Dendritic cell treated with granulocyte-macrophage colony-stimulating factor and Interleukin-4, amounts not matched to agents 40 ng/mL and 50 ng/mL, for 4 days (primary cell): Measurements from ENCODE around the gene MYCN.
"Not testable (repeated sequence)": the region's sequence is repeated elsewhere in the genome, so short reads cannot be mapped to it uniquely, and the experiment has no call there.

Source experiments
- H3K27ac Mint-ChIP-seq: one replicate; pipeline ENCODE4 v1.8.0; 2022; ENCODE audit warnings: mild to moderate bottlenecking, mixed read lengths
- H3K27me3 Mint-ChIP-seq: one replicate; pipeline ENCODE4 v1.8.0; 2022; ENCODE audit warnings: mild to moderate bottlenecking, mixed read lengths
- H3K36me3 Mint-ChIP-seq: one replicate; pipeline ENCODE4 v1.8.0; 2022; ENCODE audit warnings: low read depth, mixed read lengths
- H3K4me1 Mint-ChIP-seq: one replicate; pipeline ENCODE4 v1.8.0; 2022; ENCODE audit warnings: low read depth, mixed read lengths
- H3K4me3 Mint-ChIP-seq: one replicate; pipeline ENCODE4 v1.8.0; 2022; ENCODE audit warnings: mild to moderate bottlenecking, moderate library complexity, mixed read lengths
- H3K9me3 Mint-ChIP-seq: one replicate; pipeline ENCODE4 v1.8.0; 2022; ENCODE audit warnings: mixed read lengths
- intact Hi-C: fragments of 100-400 bp; cut with micrococcal nuclease; formaldehyde crosslinking; loops from one replicate; pipeline ENCODE4 v1.15.0; 2022

MYCN gene

GRCh38 chr2:15949551-15949950 lies 9.2 kb downstream of the MYCN start:
- Mint-ChIP-seq H3K9me3 (no peaks in the 10 kb centered on the region), H3K36me3 (no peaks in the 10 kb centered on the region), H3K27me3 (peaks cover 17% of the 10 kb centered on the region), H3K27ac (no peak overlapping the region), H3K4me3 (no peak overlapping the region), H3K4me1 (no peaks in the 10 kb centered on the region)
- intact Hi-C loops = no loop called here

- no peak overlapping the region for H3K27ac Mint-ChIP-seq
- no peaks in the 10 kb centered on the region for H3K9me3 Mint-ChIP-seq
- H3K27me3 Mint-ChIP-seq = peaks cover 9% of the 10 kb centered on the region
- intact Hi-C loops = no loop called here
- H3K36me3 Mint-ChIP-seq = no peaks in the 10 kb centered on the region
- no peaks in the 10 kb centered on the region for H3K4me1 Mint-ChIP-seq
- H3K4me3 Mint-ChIP-seq = no peak overlapping the region
Observed at GRCh38 chr2:15950088-15950952, 10.0 kb downstream of the MYCN start.

- H3K4me1 Mint-ChIP-seq, H3K9me3 Mint-ChIP-seq, intact Hi-C loops, H3K4me3 Mint-ChIP-seq, H3K36me3 Mint-ChIP-seq, H3K27ac Mint-ChIP-seq, H3K27me3 Mint-ChIP-seq: not testable (repeated sequence)
Observed at GRCh38 chr2:15951936-15952335, 11.6 kb downstream of the MYCN start.

GRCh38 chr2:15952451-15953146 lies 12.2 kb downstream of the MYCN start:
- intact Hi-C loops = no loop called here
- H3K4me3 Mint-ChIP-seq = no peak overlapping the region
- no peak overlapping the region for H3K27ac Mint-ChIP-seq
- no peaks in the 10 kb centered on the region for H3K9me3 Mint-ChIP-seq
- H3K27me3 Mint-ChIP-seq = no peaks in the 10 kb centered on the region
- H3K4me1 Mint-ChIP-seq = no peaks in the 10 kb centered on the region
- H3K36me3 Mint-ChIP-seq = no peaks in the 10 kb centered on the region

- no peak overlapping the region for H3K27ac Mint-ChIP-seq
- H3K4me1 Mint-ChIP-seq = no peaks in the 10 kb centered on the region
- H3K9me3 Mint-ChIP-seq = no peaks in the 10 kb centered on the region
- H3K36me3 Mint-ChIP-seq = no peaks in the 10 kb centered on the region
- H3K4me3 Mint-ChIP-seq = no peak overlapping the region
- intact Hi-C loops = no loop called here
- H3K27me3 Mint-ChIP-seq = no peaks in the 10 kb centered on the region
Observed at GRCh38 chr2:15953147-15953630, 12.8 kb downstream of the MYCN start.

GRCh38 chr2:15953891-15954680 lies 13.7 kb downstream of the MYCN start:
- H3K9me3 Mint-ChIP-seq = no peaks in the 10 kb centered on the region
- intact Hi-C loops = no loop called here
- H3K4me1 Mint-ChIP-seq = no peaks in the 10 kb centered on the region
- H3K27me3 Mint-ChIP-seq = no peaks in the 10 kb centered on the region
- no peaks in the 10 kb centered on the region for H3K36me3 Mint-ChIP-seq
- no peak overlapping the region for H3K4me3 Mint-ChIP-seq
- no peak overlapping the region for H3K27ac Mint-ChIP-seq

- no peaks in the 10 kb centered on the region for H3K4me1 Mint-ChIP-seq
- no peak overlapping the region for H3K27ac Mint-ChIP-seq
- H3K9me3 Mint-ChIP-seq = no peaks in the 10 kb centered on the region
- no peak overlapping the region for H3K4me3 Mint-ChIP-seq
- H3K36me3 Mint-ChIP-seq = no peaks in the 10 kb centered on the region
- intact Hi-C loops = no loop called here
- no peaks in the 10 kb centered on the region for H3K27me3 Mint-ChIP-seq
Observed at GRCh38 chr2:15954761-15955160, 14.4 kb downstream of the MYCN start.

GRCh38 chr2:15955232-15955988 lies 15.1 kb downstream of the MYCN start:
- intact Hi-C loops = no loop called here
- H3K27ac Mint-ChIP-seq = no peak overlapping the region
- H3K9me3 Mint-ChIP-seq = no peaks in the 10 kb centered on the region
- H3K4me1 Mint-ChIP-seq = no peaks in the 10 kb centered on the region
- H3K27me3 Mint-ChIP-seq = no peaks in the 10 kb centered on the region
- H3K36me3 Mint-ChIP-seq = no peaks in the 10 kb centered on the region
- no peak overlapping the region for H3K4me3 Mint-ChIP-seq

- no peaks in the 10 kb centered on the region for H3K36me3 Mint-ChIP-seq
- H3K9me3 Mint-ChIP-seq = no peaks in the 10 kb centered on the region
- intact Hi-C loops = no loop called here
- H3K27me3 Mint-ChIP-seq = no peaks in the 10 kb centered on the region
- H3K4me1 Mint-ChIP-seq = no peaks in the 10 kb centered on the region
- H3K4me3 Mint-ChIP-seq = no peak overlapping the region
- H3K27ac Mint-ChIP-seq = no peak overlapping the region
Observed at GRCh38 chr2:15956230-15956629, 15.9 kb downstream of the MYCN start.

GRCh38 chr2:15956751-15957736 lies 16.7 kb downstream of the MYCN start:
- no peak overlapping the region for H3K4me3 Mint-ChIP-seq
- no peaks in the 10 kb centered on the region for H3K36me3 Mint-ChIP-seq
- no peak overlapping the region for H3K27ac Mint-ChIP-seq
- intact Hi-C loops = no loop called here
- H3K27me3 Mint-ChIP-seq = no peaks in the 10 kb centered on the region
- no peaks in the 10 kb centered on the region for H3K9me3 Mint-ChIP-seq
- no peaks in the 10 kb centered on the region for H3K4me1 Mint-ChIP-seq

- no peaks in the 10 kb centered on the region for H3K36me3 Mint-ChIP-seq
- no peaks in the 10 kb centered on the region for H3K9me3 Mint-ChIP-seq
- intact Hi-C loops = no loop called here
- no peak overlapping the region for H3K27ac Mint-ChIP-seq
- H3K27me3 Mint-ChIP-seq = no peaks in the 10 kb centered on the region
- H3K4me3 Mint-ChIP-seq = no peak overlapping the region
- H3K4me1 Mint-ChIP-seq = no peaks in the 10 kb centered on the region
Observed at GRCh38 chr2:15957881-15958713, 17.7 kb downstream of the MYCN start.
